Fibroblast of gingiva (primary cell): ENCODE measurements around the gene STT3B.
"Not testable (repeated sequence)": the region's sequence is repeated elsewhere in the genome, so short reads cannot be mapped to it uniquely, and the experiment has no call there.

ENCODE experiments used
- DNase-seq: peaks from one replicate; pipeline ENCODE4 v3.0.0-alpha.2; 2011; ENCODE audit warnings: low read depth

Gene STT3B

GRCh38 chr3:31605333-31605732, 72.6 kb downstream of the STT3B start:
- DNase-seq, result not testable (repeated sequence)

GRCh38 chr3:31606453-31606852, 73.7 kb downstream of the STT3B start:
- DNase-seq, result no peak

- peak; percentile 33 for DNase-seq
Observed at GRCh38 chr3:31610700-31611275, 78.1 kb downstream of the STT3B start.

- DNase-seq, result no peak
Observed at GRCh38 chr3:31613177-31613576, 80.5 kb downstream of the STT3B start.

- no peak for DNase-seq
Observed at GRCh38 chr3:31613654-31614053, 80.9 kb downstream of the STT3B start.

GRCh38 chr3:31614162-31614921, 81.6 kb downstream of the STT3B start:
- DNase-seq, result no peak

- no peak for DNase-seq
Observed at GRCh38 chr3:31615071-31615875, 82.5 kb downstream of the STT3B start.

- DNase-seq, result no peak
Observed at GRCh38 chr3:31616711-31617110, 84.0 kb downstream of the STT3B start.

- DNase-seq, result no peak
Observed at GRCh38 chr3:31620656-31621055, 87.9 kb downstream of the STT3B start.

GRCh38 chr3:31621314-31621713, 88.6 kb downstream of the STT3B start:
- no peak for DNase-seq

- no peak for DNase-seq
Observed at GRCh38 chr3:31622636-31623288, 90.0 kb downstream of the STT3B start.

GRCh38 chr3:31624083-31624709, 91.5 kb downstream of the STT3B start:
- no peak for DNase-seq

GRCh38 chr3:31625358-31625757, 92.6 kb downstream of the STT3B start:
- no peak for DNase-seq

GRCh38 chr3:31629054-31629453, 96.3 kb downstream of the STT3B start:
- no peak for DNase-seq

GRCh38 chr3:31634476-31634875, 101.8 kb downstream of the STT3B start:
- peak; percentile 93 for DNase-seq

- no peak for DNase-seq
Observed at GRCh38 chr3:31635545-31635944, 102.8 kb downstream of the STT3B start.

- peak; percentile 47 for DNase-seq
Observed at GRCh38 chr3:31636049-31636448, 103.3 kb downstream of the STT3B start.

- DNase-seq, result no peak
Observed at GRCh38 chr3:31636694-31637442, 104.1 kb downstream of the STT3B start.

- no peak for DNase-seq
Observed at GRCh38 chr3:31639828-31640227, 107.1 kb downstream of the STT3B start.

GRCh38 chr3:31645256-31645655, 112.5 kb downstream of the STT3B start:
- DNase-seq, result peak; percentile 16

- DNase-seq, result no peak
Observed at GRCh38 chr3:31648286-31648968, 115.7 kb downstream of the STT3B start.
